ENCODE data around the gene CDC73. TPM values are rescaled to one million over a fixed set of nuclear protein-coding genes. Genes with fewer than 3 reads are reported as not detected.
A peak's percentile ranks its signal among the peaks of the same experiment; 100 is the strongest.

CDC73 gene
- total RNA-seq, 1 experiment from 2014 or later = 62.5 TPM

DNA sequence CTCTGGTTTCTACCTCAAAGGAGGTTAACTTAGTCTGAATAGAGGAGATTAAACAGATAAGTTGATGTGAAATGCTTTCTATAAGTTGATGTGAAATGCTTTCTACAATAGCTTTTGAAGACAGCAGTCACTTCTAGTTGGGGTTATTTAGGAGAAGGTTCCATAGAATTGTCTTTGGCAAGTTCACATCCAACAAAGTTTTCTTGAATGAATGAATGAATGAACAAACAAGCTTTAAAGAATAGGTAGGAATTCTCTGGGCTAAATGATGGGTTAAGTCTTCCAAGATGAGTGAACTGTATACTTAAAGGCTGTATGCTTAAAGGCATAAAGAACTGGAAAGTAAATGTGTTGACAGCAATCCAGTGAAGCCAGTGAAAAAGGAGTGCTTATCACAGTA is 1.9 kb downstream of the CDC73 start:
- Histone ChIP-seq H3K14ac (ENCODE audit: insufficient read depth, low read length) (no peak overlapping the region), H3K27me3 (ENCODE audit: insufficient read depth, low read length) (no peaks in the 10 kb centered on the region), H3K79me1 (ENCODE audit: insufficient read depth, low read depth, low read length, poor library complexity, severe bottlenecking) (no peaks in the 10 kb centered on the region), H2BK15ac (ENCODE audit: low read depth, low read length) (no peak overlapping the region), H2BK5ac (ENCODE audit: insufficient read length, low read length) (no peak overlapping the region), H3K79me2 (ENCODE audit: insufficient read depth, low read length) (peaks cover 16% of the 10 kb centered on the region; the same call in 1 of the 2 replicates), H2AK5ac (ENCODE audit: insufficient read length, low read length) (no peak overlapping the region), H3K4ac (ENCODE audit: low read depth, low read length) (no peak overlapping the region), H2BK12ac (ENCODE audit: insufficient read length, low read depth, low read length) (no peak overlapping the region), H3K18ac (ENCODE audit: insufficient read length, low read depth, low read length) (no peak overlapping the region), H4K8ac (replicated peaks; ENCODE audit: insufficient read length, low read depth, low read length) (no peak overlapping the region), H3K27ac (ENCODE audit: insufficient read length, low read depth, low read length) (no peak overlapping the region), H3K9ac (ENCODE audit: extremely low read depth, insufficient read length, low read length) (no peak overlapping the region), H3K4me2 (ENCODE audit: insufficient read depth, insufficient read length, low read length) (no peak overlapping the region), H3K23me2 (ENCODE audit: insufficient read length, low read depth, low read length, poor library complexity, severe bottlenecking) (no peaks in the 10 kb centered on the region), H2BK120ac (ENCODE audit: low read depth, low read length, poor library complexity, severe bottlenecking) (no peak overlapping the region), H3K23ac (ENCODE audit: insufficient read length, low read depth, low read length) (no peak overlapping the region), H3K4me1 (ENCODE audit: insufficient read depth, low read length) (no peaks in the 10 kb centered on the region; the same call in 1 of the 2 replicates), H3K56ac (ENCODE audit: insufficient read length, low read depth, low read length) (no peak overlapping the region), H2AFZ (ENCODE audit: low read length) (no peak overlapping the region), H4K91ac (ENCODE audit: insufficient read length, low read depth, low read length) (no peak overlapping the region), H3T11ph (ENCODE audit: low read length) (no peak overlapping the region), H3K9me3 (ENCODE audit: control insufficient read depth, low read depth, low read length) (no peaks in the 10 kb centered on the region), H4K5ac (ENCODE audit: insufficient read length, low read depth, low read length) (no peak overlapping the region), H4K20me1 (ENCODE audit: control insufficient read depth, insufficient read depth, insufficient read length) (no peaks in the 10 kb centered on the region), H2BK20ac (ENCODE audit: low read depth, low read length, poor library complexity, severe bottlenecking) (no peak overlapping the region)
- Mint-ChIP-seq H3K4me1 (peaks cover 14 to 15% of the 10 kb centered on the region in 2 experiments), H3K27me3 (ENCODE audit: low read depth) (peaks cover 11% of the 10 kb centered on the region), H3K9me3 (no peaks in the 10 kb centered on the region), H3K36me3 (ENCODE audit: insufficient read depth in 1 of 3, low read depth in 3 of 3) (peaks cover 6 to 28% (median 28%) of the 10 kb centered on the region in 3 experiments; a peak in 5 of 7 replicates), H3K4me3 (peak overlapping the region; percentile 84 to 95), H3K27ac (no peak overlapping the region)
- no peak for DNase-seq
- TF ChIP-seq, protein P1, sequence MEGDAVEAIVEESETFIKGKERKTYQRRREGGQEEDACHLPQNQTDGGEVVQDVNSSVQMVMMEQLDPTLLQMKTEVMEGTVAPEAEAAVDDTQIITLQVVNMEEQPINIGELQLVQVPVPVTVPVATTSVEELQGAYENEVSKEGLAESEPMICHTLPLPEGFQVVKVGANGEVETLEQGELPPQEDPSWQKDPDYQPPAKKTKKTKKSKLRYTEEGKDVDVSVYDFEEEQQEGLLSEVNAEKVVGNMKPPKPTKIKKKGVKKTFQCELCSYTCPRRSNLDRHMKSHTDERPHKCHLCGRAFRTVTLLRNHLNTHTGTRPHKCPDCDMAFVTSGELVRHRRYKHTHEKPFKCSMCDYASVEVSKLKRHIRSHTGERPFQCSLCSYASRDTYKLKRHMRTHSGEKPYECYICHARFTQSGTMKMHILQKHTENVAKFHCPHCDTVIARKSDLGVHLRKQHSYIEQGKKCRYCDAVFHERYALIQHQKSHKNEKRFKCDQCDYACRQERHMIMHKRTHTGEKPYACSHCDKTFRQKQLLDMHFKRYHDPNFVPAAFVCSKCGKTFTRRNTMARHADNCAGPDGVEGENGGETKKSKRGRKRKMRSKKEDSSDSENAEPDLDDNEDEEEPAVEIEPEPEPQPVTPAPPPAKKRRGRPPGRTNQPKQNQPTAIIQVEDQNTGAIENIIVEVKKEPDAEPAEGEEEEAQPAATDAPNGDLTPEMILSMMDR (conservative IDR thresholded peaks at IDR 0.05) = no peak

All from H9 (cell line).